ENCODE results near the gene SALL4. TPM values are rescaled to one million over a fixed set of nuclear protein-coding genes. Genes with fewer than 3 reads are reported as not detected.

SALL4 gene
- total and polyA plus RNA-seq, 9 of the 15 experiments (the other 6 are each of a cell fraction or from before 2014, with no cell fraction given) = 0.03 to 0.07 TPM; not detected in 7

DNA sequence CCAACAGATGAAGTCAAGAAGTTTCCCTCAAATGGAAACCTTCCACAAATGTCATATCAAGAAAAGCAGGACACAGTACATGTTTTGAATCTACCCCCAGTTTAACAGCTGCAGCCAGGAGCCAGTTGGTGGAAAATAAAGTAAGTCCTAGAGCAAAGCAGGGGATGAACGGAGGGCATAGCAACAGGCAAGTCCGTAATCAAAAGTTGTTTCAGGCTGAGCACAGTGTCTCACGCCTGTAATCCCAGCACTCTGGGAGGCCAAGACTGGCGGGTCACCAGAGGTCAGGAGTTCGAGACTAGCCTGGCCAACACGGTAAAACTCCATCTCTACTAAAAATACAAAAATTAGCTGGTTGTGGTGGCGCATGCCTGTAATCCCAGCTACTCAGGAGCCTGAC lies 2.4 kb upstream of the SALL4 start:
- in situ Hi-C loops (cut with MboI) = no loop called here
- ATAC-seq (no peak), DNase-seq (ENCODE audit: extremely low read depth in 1 of 4, low spot score in 3 of 4) (no peak), FAIRE-seq (no peak)
- intact Hi-C loops (cut with micrococcal nuclease) = no loop called here
- ChIA-PET CTCF (ENCODE audit: low intra/inter-chr PET ratio) (no interaction called here), POLR2A (no interaction called here)
- no TSS peak for BruUV-seq (replicated peaks)
- H3K9me3 ChIP-seq (replicated peaks; ENCODE audit: control insufficient read depth, insufficient read depth, low read depth, low read length) = no peaks in the 10 kb centered on the region
- H3K27me3 ChIP-seq (ENCODE audit: control insufficient read depth in 2 of 2, insufficient read depth in 2 of 2, low read length in 2 of 2) = peaks cover 4% of the 10 kb centered on the region in 2 experiments; a peak in 3 of 5 replicates
- 0% methylated on average over 7 of the region's 7 CpGs for WGBS (ENCODE audit: insufficient coverage, low coverage, missing lambda C conversion rate)
- no peaks in the 10 kb centered on the region for H3K79me2 ChIP-seq (ENCODE audit: control insufficient read depth, insufficient read depth, low read length)
- H3K4me1 ChIP-seq (replicated peaks in 1 of 2; ENCODE audit: control insufficient read depth in 2 of 2, insufficient read depth in 2 of 2, low read length in 2 of 2) = peaks cover 0 to 4% of the 10 kb centered on the region in 2 experiments; a peak in 1 of 5 replicates
- no peak overlapping the region for H2AFZ ChIP-seq (ENCODE audit: low read depth, low read length)
- no peaks in the 10 kb centered on the region for H4K20me1 ChIP-seq (replicated peaks; ENCODE audit: control insufficient read depth, insufficient read depth, low read length)
- H3K9me1 ChIP-seq (ENCODE audit: control insufficient read depth, insufficient read depth, low read length) = no peaks in the 10 kb centered on the region
- no peak overlapping the region for H3K4me3 ChIP-seq
- H3K4me2 ChIP-seq (ENCODE audit: insufficient read depth, low read length) = no peak overlapping the region
- no peak overlapping the region for H3K9ac ChIP-seq (ENCODE audit: insufficient read depth in 1 of 2, low read depth in 2 of 2, low read length in 2 of 2)
- H3K27ac ChIP-seq (ENCODE audit: extremely low read depth, low read depth, low read length) = no peak overlapping the region
- no peaks in the 10 kb centered on the region for H3K36me3 ChIP-seq (ENCODE audit: control insufficient read depth, insufficient read depth, low read length)
- TF ChIP-seq SRSF1 (IDR thresholded peaks at IDR 0.05; ENCODE audit: low read depth, low read length) (no peak), ZNF77 (CRISPR knock-in tag; IDR thresholded peaks at IDR 0.05) (no peak), NR0B1 (IDR thresholded peaks at IDR 0.05; ENCODE audit: partially characterized antibody) (no peak), ZBTB17 (CRISPR knock-in tag; IDR thresholded peaks at IDR 0.05) (no peak), HMG20A (CRISPR knock-in tag; conservative IDR thresholded peaks at IDR 0.05) (no peak), ZNF780A (CRISPR knock-in tag; IDR thresholded peaks at IDR 0.05) (no peak), PYGO2 (tag; IDR thresholded peaks at IDR 0.05) (no peak), COPS2 (conservative IDR thresholded peaks at IDR 0.05) (no peak), WHSC1 (IDR thresholded peaks at IDR 0.05; ENCODE audit: low read length) (no peak), NELFE (IDR thresholded peaks at IDR 0.05; ENCODE audit: insufficient read depth, insufficient read length) (no peak), SRSF9 (IDR thresholded peaks at IDR 0.05; ENCODE audit: borderline replicate concordance, low read depth, low read length) (no peak), PBX2 (CRISPR knock-in tag; IDR thresholded peaks at IDR 0.05; ENCODE audit: low read depth) (no peak), PBX2 (tag; conservative IDR thresholded peaks at IDR 0.05; ENCODE audit: low read depth) (no peak), ZNF354B (CRISPR knock-in tag; IDR thresholded peaks at IDR 0.05) (no peak), NFIC (IDR thresholded peaks at IDR 0.05) (no peak), HIVEP1 (CRISPR knock-in tag; IDR thresholded peaks at IDR 0.05) (no peak)
- TF ChIP-seq, protein P1, sequence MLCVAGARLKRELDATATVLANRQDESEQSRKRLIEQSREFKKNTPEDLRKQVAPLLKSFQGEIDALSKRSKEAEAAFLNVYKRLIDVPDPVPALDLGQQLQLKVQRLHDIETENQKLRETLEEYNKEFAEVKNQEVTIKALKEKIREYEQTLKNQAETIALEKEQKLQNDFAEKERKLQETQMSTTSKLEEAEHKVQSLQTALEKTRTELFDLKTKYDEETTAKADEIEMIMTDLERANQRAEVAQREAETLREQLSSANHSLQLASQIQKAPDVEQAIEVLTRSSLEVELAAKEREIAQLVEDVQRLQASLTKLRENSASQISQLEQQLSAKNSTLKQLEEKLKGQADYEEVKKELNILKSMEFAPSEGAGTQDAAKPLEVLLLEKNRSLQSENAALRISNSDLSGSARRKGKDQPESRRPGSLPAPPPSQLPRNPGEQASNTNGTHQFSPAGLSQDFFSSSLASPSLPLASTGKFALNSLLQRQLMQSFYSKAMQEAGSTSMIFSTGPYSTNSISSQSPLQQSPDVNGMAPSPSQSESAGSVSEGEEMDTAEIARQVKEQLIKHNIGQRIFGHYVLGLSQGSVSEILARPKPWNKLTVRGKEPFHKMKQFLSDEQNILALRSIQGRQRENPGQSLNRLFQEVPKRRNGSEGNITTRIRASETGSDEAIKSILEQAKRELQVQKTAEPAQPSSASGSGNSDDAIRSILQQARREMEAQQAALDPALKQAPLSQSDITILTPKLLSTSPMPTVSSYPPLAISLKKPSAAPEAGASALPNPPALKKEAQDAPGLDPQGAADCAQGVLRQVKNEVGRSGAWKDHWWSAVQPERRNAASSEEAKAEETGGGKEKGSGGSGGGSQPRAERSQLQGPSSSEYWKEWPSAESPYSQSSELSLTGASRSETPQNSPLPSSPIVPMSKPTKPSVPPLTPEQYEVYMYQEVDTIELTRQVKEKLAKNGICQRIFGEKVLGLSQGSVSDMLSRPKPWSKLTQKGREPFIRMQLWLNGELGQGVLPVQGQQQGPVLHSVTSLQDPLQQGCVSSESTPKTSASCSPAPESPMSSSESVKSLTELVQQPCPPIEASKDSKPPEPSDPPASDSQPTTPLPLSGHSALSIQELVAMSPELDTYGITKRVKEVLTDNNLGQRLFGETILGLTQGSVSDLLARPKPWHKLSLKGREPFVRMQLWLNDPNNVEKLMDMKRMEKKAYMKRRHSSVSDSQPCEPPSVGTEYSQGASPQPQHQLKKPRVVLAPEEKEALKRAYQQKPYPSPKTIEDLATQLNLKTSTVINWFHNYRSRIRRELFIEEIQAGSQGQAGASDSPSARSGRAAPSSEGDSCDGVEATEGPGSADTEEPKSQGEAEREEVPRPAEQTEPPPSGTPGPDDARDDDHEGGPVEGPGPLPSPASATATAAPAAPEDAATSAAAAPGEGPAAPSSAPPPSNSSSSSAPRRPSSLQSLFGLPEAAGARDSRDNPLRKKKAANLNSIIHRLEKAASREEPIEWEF (CRISPR knock-in tag; IDR thresholded peaks at IDR 0.05) = no peak

Measured in K562 (cell line).